A549 treated with AZD9567 at 1 μM for 4 hours (cell line): ENCODE results near the gene ALOX15. TPM values are rescaled to one million over a fixed set of nuclear protein-coding genes. Genes with fewer than 3 reads are reported as not detected.

Experiments
- total RNA-seq: library from RNA; stranded (reverse); fragments of 200-300 nt; extraction: Qiagen RNA extraction; gene quantifications from 5 replicates; pipeline ENCODE4 v1.2.3, GENCODE V29; 2022; ENCODE audit not compliant: insufficient read depth

ALOX15 gene, protein sequence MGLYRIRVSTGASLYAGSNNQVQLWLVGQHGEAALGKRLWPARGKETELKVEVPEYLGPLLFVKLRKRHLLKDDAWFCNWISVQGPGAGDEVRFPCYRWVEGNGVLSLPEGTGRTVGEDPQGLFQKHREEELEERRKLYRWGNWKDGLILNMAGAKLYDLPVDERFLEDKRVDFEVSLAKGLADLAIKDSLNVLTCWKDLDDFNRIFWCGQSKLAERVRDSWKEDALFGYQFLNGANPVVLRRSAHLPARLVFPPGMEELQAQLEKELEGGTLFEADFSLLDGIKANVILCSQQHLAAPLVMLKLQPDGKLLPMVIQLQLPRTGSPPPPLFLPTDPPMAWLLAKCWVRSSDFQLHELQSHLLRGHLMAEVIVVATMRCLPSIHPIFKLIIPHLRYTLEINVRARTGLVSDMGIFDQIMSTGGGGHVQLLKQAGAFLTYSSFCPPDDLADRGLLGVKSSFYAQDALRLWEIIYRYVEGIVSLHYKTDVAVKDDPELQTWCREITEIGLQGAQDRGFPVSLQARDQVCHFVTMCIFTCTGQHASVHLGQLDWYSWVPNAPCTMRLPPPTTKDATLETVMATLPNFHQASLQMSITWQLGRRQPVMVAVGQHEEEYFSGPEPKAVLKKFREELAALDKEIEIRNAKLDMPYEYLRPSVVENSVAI
- total RNA-seq = 0.08 to 0.19 TPM (median 0.13 TPM) in 4 of 5 replicates, not detected in the other

DNA sequence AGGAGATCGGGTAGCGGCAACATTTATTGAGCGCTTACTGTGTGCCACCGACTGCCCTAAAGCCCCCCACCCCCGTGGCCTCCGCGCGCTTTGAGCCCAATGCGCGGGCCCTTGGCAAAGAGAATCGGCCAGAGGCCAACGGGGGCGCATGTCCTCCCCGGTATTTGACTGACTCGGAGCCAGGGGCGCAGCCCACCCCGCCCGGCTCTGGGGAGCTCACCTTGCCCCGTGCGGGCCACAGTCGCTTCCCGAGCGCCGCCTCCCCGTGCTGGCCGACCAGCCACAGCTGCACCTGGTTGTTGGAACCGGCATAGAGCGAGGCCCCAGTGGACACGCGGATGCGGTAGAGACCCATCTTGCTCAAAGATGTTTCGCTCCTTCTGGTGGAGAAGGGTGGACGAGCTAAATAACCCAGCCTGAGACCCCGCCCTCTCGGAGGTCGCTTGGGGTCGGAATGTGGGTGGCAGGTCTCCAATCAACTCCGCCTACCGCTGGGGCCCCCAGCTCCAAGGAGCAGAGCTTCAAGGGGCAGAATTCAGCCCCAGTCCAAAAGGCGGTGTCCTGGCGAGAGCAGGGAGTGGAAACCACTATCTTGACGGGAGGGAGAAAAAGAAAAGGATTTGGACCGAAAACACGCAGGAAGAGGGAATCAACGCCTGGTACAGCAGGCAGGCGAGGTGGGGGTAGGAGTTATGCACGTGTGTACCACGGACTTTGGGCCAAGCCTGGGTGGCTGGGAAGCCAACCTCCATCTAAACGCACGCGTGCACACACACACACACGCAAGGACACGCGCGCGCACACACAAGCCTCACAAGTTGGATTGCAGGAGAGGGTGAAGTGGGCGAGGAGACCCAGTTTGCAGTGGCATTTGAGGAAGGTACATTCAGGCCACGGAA lies at the start of gene ALOX15:
Gene ALOX15, minus strand, starts transcription at position 382 of the 899 bp plus-strand sequence. Its CDS starts 27 bp downstream, at position 355.

DNA sequence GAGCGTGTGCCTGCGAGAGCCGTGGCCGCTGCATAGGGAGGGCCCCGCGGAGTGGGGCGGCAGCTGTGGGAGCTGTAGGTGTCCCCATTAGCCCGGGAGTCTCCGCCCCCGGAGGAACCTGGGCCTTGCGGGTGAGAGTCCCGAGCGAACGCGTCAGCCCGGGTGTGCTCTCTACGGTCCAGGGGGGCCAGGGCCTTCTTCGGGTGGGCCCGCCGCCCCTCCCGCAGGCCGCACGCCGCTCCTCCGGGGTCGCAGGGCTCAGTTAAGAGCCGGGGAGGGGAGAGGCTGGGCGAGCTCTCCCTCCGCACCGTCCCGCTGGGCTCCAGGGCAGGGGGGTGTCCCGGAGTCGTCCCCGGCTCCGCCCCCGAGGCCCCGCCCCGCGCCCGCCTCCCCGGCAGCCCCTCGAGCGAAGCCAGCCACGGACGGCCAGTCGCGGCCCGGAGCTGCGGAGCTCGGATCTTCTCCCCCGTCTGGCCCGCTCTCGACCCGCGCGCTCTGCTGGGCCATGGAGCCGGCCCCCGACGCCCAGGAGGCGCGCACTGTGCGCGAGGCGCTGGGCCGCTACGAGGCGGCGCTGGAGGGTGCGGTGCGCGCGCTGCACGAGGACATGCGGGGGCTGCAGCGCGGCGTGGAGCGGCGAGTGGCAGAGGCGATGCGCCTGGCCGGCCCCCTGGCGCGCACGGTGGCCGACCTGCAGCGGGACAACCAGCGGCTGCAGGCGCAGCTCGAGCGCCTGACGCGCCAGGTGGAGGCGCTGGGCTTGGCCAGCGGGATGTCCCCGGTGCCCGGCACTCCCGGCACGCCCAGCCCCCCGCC lies 57.2 kb downstream of the ALOX15 start, which contains the start of gene SMTNL2:
Gene SMTNL2, plus strand, starts transcription at position 429 of the 816 bp plus-strand sequence. Its CDS starts 77 bp downstream, at position 506.

Other genes starting within 250 kb of the ALOX15 start
- gene SPNS3, start 207.7 kb downstream of the ALOX15 start, total RNA-seq = 0.06 TPM in 1 of 5 replicates, not detected in the others
- 3.8 to 12.9 TPM (median 10.5 TPM) in 5 replicates for gene SPNS2, start 142.8 kb downstream of the ALOX15 start, total RNA-seq
- 81.1 to 113 TPM (median 101 TPM) in 5 replicates for gene MYBBP1A, start 86.3 kb downstream of the ALOX15 start, total RNA-seq
- gene GGT6, start 81.1 kb downstream of the ALOX15 start, total RNA-seq = not detected in 5 replicates
- gene SMTNL2, start 57.1 kb downstream of the ALOX15 start, total RNA-seq = 0.25 to 0.81 TPM (median 0.39 TPM) in 4 of 5 replicates, not detected in the other
- gene PELP1, start 62.5 kb upstream of the ALOX15 start, total RNA-seq = 66.9 to 82.2 TPM (median 76.2 TPM) in 5 replicates
- gene ARRB2, start 69.0 kb upstream of the ALOX15 start, total RNA-seq = 37.0 to 64.2 TPM (median 54.1 TPM) in 5 replicates
- gene MED11, start 89.8 kb upstream of the ALOX15 start, total RNA-seq = 41.9 to 56.7 TPM (median 44.4 TPM) in 5 replicates
- gene ZMYND15, start 98.2 kb upstream of the ALOX15 start, total RNA-seq = 0.38 to 0.73 TPM (median 0.53 TPM) in 4 of 5 replicates, not detected in the other
- gene CXCL16, start 98.2 kb upstream of the ALOX15 start, total RNA-seq = 10.4 to 19.0 TPM (median 15.7 TPM) in 5 replicates
- gene TM4SF5, start 130.2 kb upstream of the ALOX15 start, total RNA-seq = 0.58 to 0.88 TPM (median 0.65 TPM) in 4 of 5 replicates, not detected in the other
- gene VMO1, start 144.7 kb upstream of the ALOX15 start, total RNA-seq = 0.85 to 1.4 TPM (median 0.92 TPM) in 4 of 5 replicates, not detected in the other
- 0.13 TPM in 1 of 5 replicates, not detected in the others for gene GLTPD2, start 147.3 kb upstream of the ALOX15 start, total RNA-seq
- 404 to 505 TPM (median 496 TPM) in 5 replicates for gene PSMB6, start 154.5 kb upstream of the ALOX15 start, total RNA-seq
- gene PLD2, start 165.5 kb upstream of the ALOX15 start, total RNA-seq = 16.4 to 29.9 TPM (median 27.4 TPM) in 5 replicates
- gene MINK1, start 191.7 kb upstream of the ALOX15 start, total RNA-seq = 43.4 to 60.9 TPM (median 59.8 TPM) in 5 replicates